ENCODE results near the gene LUM.

- TF ChIP-seq REST (IDR thresholded peaks at IDR 0.05; ENCODE audit: insufficient read depth in 1 of 2, low read depth in 2 of 2, low read length in 1 of 2) (no peak), CTCF (IDR thresholded peaks at IDR 0.05) (no peak)
Measured at GRCh38 chr12:91055976-91056375, 55.3 kb downstream of the LUM start.

Data from Panc1 (cell line).